Measurements from ENCODE around the gene RNF130. TPM values are rescaled to one million over a fixed set of nuclear protein-coding genes. Genes with fewer than 3 reads are reported as not detected.

RNF130 gene
- total RNA-seq, 1 donor from 2014 or later = 73.8 TPM

GRCh38 chr5:180059326-180059725 lies 12.2 kb downstream of the RNF130 start:
- TF ChIP-seq CTCF (IDR thresholded peaks at IDR 0.05; ENCODE audit: unreplicated experiment) = no peak
- H3K27me3 Mint-ChIP-seq = no peaks in the 10 kb centered on the region
- no peaks in the 10 kb centered on the region for H3K9me3 Mint-ChIP-seq (ENCODE audit: low read depth)
- no peak overlapping the region for H3K4me3 Mint-ChIP-seq (ENCODE audit: low read depth)
- H3K27ac Mint-ChIP-seq = peak overlapping the region; percentile 26
- peaks cover 5% of the 10 kb centered on the region for H3K36me3 Mint-ChIP-seq (ENCODE audit: insufficient read depth)
- no peak for DNase-seq (ENCODE audit: low spot score, unreplicated experiment)
- peaks cover 16% of the 10 kb centered on the region for H3K4me1 Mint-ChIP-seq (ENCODE audit: low read depth)

- no peak for DNase-seq (ENCODE audit: low spot score, unreplicated experiment)
- Mint-ChIP-seq H3K4me3 (ENCODE audit: low read depth) (no peak overlapping the region), H3K4me1 (ENCODE audit: low read depth) (peaks cover 39% of the 10 kb centered on the region), H3K9me3 (ENCODE audit: low read depth) (no peaks in the 10 kb centered on the region), H3K27ac (no peak overlapping the region), H3K27me3 (no peaks in the 10 kb centered on the region), H3K36me3 (ENCODE audit: insufficient read depth) (peaks cover 4% of the 10 kb centered on the region)
- no peak for TF ChIP-seq CTCF (IDR thresholded peaks at IDR 0.05; ENCODE audit: unreplicated experiment)
These were observed 15.4 kb downstream of the RNF130 start for GRCh38 chr5:180056153-180056552.

- no peak overlapping the region for H3K4me3 Mint-ChIP-seq (ENCODE audit: low read depth)
- H3K9me3 Mint-ChIP-seq (ENCODE audit: low read depth) = no peaks in the 10 kb centered on the region
- DNase-seq (ENCODE audit: low spot score, unreplicated experiment) = no peak
- peaks cover 2% of the 10 kb centered on the region for H3K36me3 Mint-ChIP-seq (ENCODE audit: insufficient read depth)
- H3K27me3 Mint-ChIP-seq = no peaks in the 10 kb centered on the region
- H3K4me1 Mint-ChIP-seq (ENCODE audit: low read depth) = peaks cover 46% of the 10 kb centered on the region
- TF ChIP-seq CTCF (IDR thresholded peaks at IDR 0.05; ENCODE audit: unreplicated experiment) = no peak
- no peak overlapping the region for H3K27ac Mint-ChIP-seq
These were observed 17.3 kb downstream of the RNF130 start for GRCh38 chr5:180054226-180054625.

GRCh38 chr5:180053061-180053602 lies 18.4 kb downstream of the RNF130 start:
- Mint-ChIP-seq H3K4me3 (ENCODE audit: low read depth) (peak overlapping the region; percentile 20), H3K27ac (peak overlapping the region; percentile 45), H3K9me3 (ENCODE audit: low read depth) (no peaks in the 10 kb centered on the region), H3K36me3 (ENCODE audit: insufficient read depth) (peaks cover 2% of the 10 kb centered on the region), H3K27me3 (no peaks in the 10 kb centered on the region), H3K4me1 (ENCODE audit: low read depth) (peaks cover 55% of the 10 kb centered on the region)
- DNase-seq (ENCODE audit: low spot score, unreplicated experiment) = no peak
- no peak for TF ChIP-seq CTCF (IDR thresholded peaks at IDR 0.05; ENCODE audit: unreplicated experiment)

- Mint-ChIP-seq H3K4me1 (ENCODE audit: low read depth) (peaks cover 59% of the 10 kb centered on the region), H3K27ac (no peak overlapping the region), H3K27me3 (no peaks in the 10 kb centered on the region), H3K36me3 (ENCODE audit: insufficient read depth) (peaks cover 5% of the 10 kb centered on the region), H3K9me3 (ENCODE audit: low read depth) (peaks cover 3% of the 10 kb centered on the region), H3K4me3 (ENCODE audit: low read depth) (no peak overlapping the region)
- TF ChIP-seq CTCF (IDR thresholded peaks at IDR 0.05; ENCODE audit: unreplicated experiment) = no peak
- DNase-seq (ENCODE audit: low spot score, unreplicated experiment) = no peak
These were observed 19.2 kb downstream of the RNF130 start for GRCh38 chr5:180052211-180052818.
